Type B pancreatic cell (in vitro differentiated cells): ENCODE results near the gene PTPN1. TPM values are rescaled to one million over a fixed set of nuclear protein-coding genes. Genes with fewer than 3 reads are reported as not detected.

ENCODE experiments used
- DNase-seq: peaks from one replicate; pipeline ENCODE4 v3.0.0; 2021; ENCODE audit warnings: mixed read lengths; ENCODE audit not compliant: unreplicated experiment; ENCODE audit errors: extremely low spot score
- H3K27ac Mint-ChIP-seq: 2 replicates; pipeline ENCODE4 v1.8.0; 2021; ENCODE audit warnings: mild to moderate bottlenecking, mixed read lengths
- H3K27me3 Mint-ChIP-seq: 2 replicates; pipeline ENCODE4 v1.8.0; 2021; ENCODE audit warnings: mixed read lengths
- H3K36me3 Mint-ChIP-seq: 2 replicates; pipeline ENCODE4 v1.8.0; 2021; ENCODE audit warnings: mixed read lengths
- H3K4me1 Mint-ChIP-seq: one replicate; pipeline ENCODE4 v1.8.0; 2021; ENCODE audit warnings: mixed read lengths; ENCODE audit not compliant: unreplicated experiment
- H3K4me3 Mint-ChIP-seq: 2 replicates; pipeline ENCODE4 v1.8.0; 2021; ENCODE audit warnings: mild to moderate bottlenecking, mixed read lengths
- H3K9me3 Mint-ChIP-seq: 2 replicates; pipeline ENCODE4 v1.8.0; 2021; ENCODE audit warnings: mixed read lengths
- total RNA-seq: library from RNA; stranded (reverse); gene quantifications from 2 replicates; pipeline ENCODE4 v1.2.1, GENCODE V29; 2021; ENCODE audit warnings: low replicate concordance
- TF ChIP-seq, protein P1 (sequence below): fragments of 200-600 bp; sonication (generic); conservative IDR thresholded peaks from 2 replicates; pipeline ENCODE4 v1.5.0; 2021; ENCODE audit warnings: antibody characterized with exemption, mild to moderate bottlenecking

The PTPN1 gene
- total RNA-seq, 1 donor from 2014 or later: 27.6 TPM

DNA sequence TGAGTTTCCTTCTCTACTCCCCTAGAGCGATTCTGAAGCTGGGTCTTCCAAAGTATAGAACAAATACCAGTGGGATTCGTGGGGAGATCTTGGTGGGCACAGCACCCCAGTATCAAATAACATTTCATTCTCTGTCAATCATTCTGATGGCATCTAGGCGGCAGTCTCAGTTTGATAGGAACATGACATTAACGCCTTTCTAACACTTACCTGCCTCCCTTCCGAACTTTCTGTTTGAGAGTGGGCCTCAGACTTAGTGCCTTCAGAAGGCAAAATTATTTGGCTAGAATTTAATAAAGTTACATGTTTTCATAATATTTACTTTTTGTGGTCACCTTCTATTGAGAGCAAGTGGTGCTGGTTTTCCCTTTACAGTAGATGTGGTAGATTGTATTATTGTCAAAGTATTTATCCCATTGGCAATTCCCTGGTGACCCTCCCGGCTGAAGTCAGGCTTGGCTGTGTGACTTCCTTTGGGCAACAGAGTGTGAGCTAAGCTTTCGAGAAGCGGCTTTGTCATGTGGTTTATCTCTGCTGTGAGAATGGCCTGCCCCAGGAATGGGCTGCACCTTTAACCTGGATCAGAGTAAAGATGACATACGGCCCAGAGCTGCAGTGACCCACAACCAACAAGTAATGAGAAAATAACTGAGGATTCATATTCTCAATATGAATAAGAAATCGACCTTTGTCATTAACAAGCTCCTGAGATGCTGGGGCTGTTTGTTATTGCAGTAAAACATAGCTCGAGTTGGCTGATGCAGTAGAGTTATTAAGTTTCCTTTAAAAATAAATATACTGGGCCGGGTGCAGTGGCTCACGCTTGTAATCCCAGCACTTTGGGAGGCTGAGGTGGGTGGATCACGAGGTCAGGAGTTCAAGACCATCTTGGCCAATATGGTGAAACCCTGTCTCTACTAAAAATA lies 45.2 kb upstream of the PTPN1 start:
- Mint-ChIP-seq H3K36me3 (no peaks in the 10 kb centered on the region), H3K27me3 (no peaks in the 10 kb centered on the region), H3K4me3 (no peak overlapping the region), H3K9me3 (no peaks in the 10 kb centered on the region), H3K27ac (no peak overlapping the region), H3K4me1 (peaks cover 7% of the 10 kb centered on the region)
- TF ChIP-seq, protein P1, sequence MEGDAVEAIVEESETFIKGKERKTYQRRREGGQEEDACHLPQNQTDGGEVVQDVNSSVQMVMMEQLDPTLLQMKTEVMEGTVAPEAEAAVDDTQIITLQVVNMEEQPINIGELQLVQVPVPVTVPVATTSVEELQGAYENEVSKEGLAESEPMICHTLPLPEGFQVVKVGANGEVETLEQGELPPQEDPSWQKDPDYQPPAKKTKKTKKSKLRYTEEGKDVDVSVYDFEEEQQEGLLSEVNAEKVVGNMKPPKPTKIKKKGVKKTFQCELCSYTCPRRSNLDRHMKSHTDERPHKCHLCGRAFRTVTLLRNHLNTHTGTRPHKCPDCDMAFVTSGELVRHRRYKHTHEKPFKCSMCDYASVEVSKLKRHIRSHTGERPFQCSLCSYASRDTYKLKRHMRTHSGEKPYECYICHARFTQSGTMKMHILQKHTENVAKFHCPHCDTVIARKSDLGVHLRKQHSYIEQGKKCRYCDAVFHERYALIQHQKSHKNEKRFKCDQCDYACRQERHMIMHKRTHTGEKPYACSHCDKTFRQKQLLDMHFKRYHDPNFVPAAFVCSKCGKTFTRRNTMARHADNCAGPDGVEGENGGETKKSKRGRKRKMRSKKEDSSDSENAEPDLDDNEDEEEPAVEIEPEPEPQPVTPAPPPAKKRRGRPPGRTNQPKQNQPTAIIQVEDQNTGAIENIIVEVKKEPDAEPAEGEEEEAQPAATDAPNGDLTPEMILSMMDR: no peak
- no peak for DNase-seq

DNA sequence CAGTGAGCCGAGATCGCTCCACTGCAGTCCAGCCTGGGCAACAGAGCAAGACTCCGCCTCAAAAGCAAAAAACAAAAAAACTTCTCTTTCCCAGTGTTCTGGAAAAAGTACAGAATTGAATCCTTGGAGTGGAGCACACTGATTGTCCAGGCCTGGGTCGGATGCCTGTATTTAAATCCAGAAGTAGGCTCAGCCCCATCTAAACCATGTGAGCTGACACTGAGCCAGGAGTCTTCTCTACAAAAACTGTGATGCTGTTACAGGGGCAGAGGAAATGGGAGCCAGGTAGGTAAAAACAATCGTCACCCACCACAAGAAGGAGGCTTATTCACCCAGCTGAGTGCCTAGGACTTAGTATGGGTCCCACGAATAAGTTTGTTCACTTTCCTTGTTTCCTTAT lies 43.0 kb upstream of the PTPN1 start:
- no peak overlapping the region for H3K4me3 Mint-ChIP-seq
- TF ChIP-seq, protein P1: no peak

DNA sequence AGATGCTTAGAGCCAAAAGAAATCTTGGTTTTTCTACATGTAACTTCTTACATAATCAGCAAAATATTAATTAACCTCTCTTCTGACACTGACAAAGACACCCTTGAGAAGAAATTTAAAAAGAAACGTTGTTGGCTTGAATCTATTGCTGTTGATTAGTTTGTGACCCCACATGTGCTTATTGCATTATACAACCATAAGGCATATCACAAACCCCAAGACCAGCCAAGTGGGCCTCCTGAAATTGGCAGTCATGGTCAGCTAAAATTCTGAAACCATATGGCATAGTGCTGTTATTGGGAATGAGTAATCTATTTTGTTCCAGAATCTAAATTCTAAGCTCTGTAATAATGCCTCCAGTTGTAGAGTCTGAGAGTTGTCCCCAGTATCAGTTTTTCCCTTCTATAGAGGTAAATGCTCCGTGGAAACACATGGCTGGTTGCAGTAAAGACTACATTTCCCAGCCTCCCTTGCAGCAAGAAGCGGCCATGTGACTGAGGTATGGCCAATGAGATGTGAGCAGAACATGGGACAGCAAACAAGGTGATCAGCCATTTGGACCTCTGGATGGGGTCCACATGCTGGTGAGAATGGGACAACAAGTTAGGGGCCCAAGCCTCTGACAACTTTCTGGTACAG lies 42.3 kb upstream of the PTPN1 start:
- H3K36me3 Mint-ChIP-seq: no peaks in the 10 kb centered on the region
- DNase-seq: no peak
- H3K9me3 Mint-ChIP-seq: no peaks in the 10 kb centered on the region
- no peak overlapping the region for H3K4me3 Mint-ChIP-seq
- H3K27ac Mint-ChIP-seq: no peak overlapping the region
- TF ChIP-seq, protein P1: no peak
- no peaks in the 10 kb centered on the region for H3K27me3 Mint-ChIP-seq
- H3K4me1 Mint-ChIP-seq: peaks cover 4% of the 10 kb centered on the region

More for the DNA sequence above, 43.0 kb upstream of the PTPN1 start:
- H3K4me1 Mint-ChIP-seq: peaks cover 8% of the 10 kb centered on the region
- H3K27ac Mint-ChIP-seq: no peak overlapping the region
- H3K27me3 Mint-ChIP-seq: no peaks in the 10 kb centered on the region
- H3K9me3 Mint-ChIP-seq: no peaks in the 10 kb centered on the region
- DNase-seq: no peak
- H3K36me3 Mint-ChIP-seq: no peaks in the 10 kb centered on the region

DNA sequence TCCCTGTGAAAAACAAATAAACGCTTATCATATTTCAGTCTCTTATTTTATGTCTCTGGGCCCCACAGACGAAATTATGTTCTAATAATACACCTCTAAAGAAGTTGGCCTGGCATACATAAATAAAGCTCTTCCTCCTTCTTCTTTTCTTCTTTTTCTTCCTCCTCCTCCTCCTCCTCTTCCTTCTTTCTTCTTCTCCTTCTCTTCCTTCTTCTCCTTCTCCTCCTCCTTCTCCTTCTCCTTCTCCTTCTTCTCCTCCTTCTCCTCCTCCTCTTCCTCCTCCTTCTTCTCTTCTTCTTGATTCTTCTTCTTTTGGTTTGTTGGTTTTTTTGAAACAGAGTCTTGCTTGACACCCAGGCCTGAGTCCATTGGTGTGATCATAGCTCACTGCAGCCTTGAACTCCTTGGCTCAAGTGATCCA lies 41.8 kb upstream of the PTPN1 start:
- TF ChIP-seq, protein P1: no peak
- Mint-ChIP-seq H3K27me3 (no peaks in the 10 kb centered on the region), H3K4me3 (no peak overlapping the region), H3K9me3 (no peaks in the 10 kb centered on the region), H3K4me1 (peaks cover 8% of the 10 kb centered on the region), H3K36me3 (no peaks in the 10 kb centered on the region), H3K27ac (no peak overlapping the region)
- DNase-seq: no peak

DNA sequence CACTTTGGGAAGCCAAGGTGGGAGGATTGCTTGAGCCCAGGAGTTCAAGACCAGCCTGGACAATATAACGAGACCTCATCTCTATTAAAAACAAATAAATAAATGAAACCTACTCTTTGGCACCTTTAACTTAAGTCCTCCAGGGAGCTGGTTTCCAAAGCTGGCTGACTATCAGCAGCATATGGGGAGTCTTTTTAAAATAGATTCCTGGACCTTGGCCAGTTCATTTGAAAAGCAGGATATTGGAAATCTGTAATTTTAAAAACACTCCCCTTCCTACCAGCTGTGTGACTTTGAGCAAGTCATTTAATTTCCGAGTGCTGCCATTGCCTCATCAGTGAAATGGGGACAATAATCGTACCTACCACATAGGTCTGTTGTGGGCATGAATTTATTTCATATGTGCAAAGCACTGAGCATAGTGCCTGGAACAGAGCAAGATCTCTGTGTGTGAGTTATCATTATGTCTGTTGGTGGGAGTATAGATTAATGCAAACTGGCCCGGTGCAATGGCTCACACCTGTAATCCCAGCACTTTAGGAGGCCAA lies 40.9 kb upstream of the PTPN1 start:
- Mint-ChIP-seq H3K4me1 (peaks cover 8% of the 10 kb centered on the region), H3K27ac (no peak overlapping the region), H3K36me3 (no peaks in the 10 kb centered on the region), H3K4me3 (no peak overlapping the region), H3K9me3 (no peaks in the 10 kb centered on the region), H3K27me3 (no peaks in the 10 kb centered on the region)
- TF ChIP-seq, protein P1: no peak
- no peak for DNase-seq
